GM21786 (cell line): ENCODE data around the gene PANK4.
"Not testable (repeated sequence)": the region's sequence is repeated elsewhere in the genome, so short reads cannot be mapped to it uniquely, and the experiment has no call there.

ENCODE experiments used
- ATAC-seq: cut with Tn5 transposase; IDR thresholded peaks from one replicate; pipeline ENCODE4 v1.9.1; 2021; ENCODE audit not compliant: unreplicated experiment

PANK4 gene

GRCh38 chr1:2466958-2467554 is 59.3 kb downstream of the PANK4 start:
- ATAC-seq = no peak

GRCh38 chr1:2466270-2466665 is 60.1 kb downstream of the PANK4 start:
- no peak for ATAC-seq

DNA sequence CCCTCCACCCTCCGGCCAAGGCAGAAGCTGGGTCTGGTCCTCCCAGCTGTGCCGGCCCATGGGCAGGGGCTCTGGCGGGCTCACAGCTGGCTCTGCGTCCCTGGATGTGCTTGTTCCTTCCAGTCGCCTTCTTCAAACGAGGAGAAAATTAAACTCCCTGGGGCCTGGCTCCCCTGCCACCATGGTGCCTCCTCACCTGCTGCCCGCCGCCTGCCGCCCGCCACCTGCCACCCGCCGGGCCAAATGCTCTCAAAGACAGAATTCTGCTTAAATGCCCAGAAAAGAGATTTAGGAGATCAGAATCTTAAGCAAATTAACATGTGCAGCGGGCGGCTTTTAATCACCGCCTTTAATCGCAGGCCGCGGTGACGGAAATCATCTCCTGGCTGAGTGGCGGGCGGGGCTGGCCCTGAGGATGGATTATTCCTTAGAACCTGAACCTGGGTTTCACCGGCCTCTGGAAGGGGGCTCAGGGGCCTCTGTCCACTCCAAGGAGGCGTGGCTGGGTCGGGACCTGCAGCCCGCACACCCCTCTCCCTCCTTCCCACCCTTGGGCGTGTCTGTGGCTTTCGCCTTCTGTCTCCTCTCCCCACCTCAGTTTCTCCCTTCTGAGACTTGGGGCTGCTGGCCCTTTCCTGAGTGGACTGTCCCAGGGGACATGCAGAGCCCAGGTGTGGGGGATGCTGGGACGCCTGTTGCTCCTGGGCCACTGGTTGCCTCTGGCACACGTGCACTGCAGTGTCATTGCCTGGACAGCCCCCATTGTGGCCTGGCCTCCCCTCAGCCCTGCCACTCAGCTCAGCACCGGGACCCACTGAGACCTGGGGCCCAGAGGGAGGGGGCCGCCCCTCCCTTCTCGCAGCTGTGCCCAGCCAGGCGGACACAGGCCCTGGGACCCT is 60.8 kb downstream of the PANK4 start:
- ATAC-seq = no peak

- no peak for ATAC-seq
These were observed 63.0 kb downstream of the PANK4 start for GRCh38 chr1:2463396-2463795.

GRCh38 chr1:2462819-2463218 is 63.6 kb downstream of the PANK4 start:
- no peak for ATAC-seq

DNA sequence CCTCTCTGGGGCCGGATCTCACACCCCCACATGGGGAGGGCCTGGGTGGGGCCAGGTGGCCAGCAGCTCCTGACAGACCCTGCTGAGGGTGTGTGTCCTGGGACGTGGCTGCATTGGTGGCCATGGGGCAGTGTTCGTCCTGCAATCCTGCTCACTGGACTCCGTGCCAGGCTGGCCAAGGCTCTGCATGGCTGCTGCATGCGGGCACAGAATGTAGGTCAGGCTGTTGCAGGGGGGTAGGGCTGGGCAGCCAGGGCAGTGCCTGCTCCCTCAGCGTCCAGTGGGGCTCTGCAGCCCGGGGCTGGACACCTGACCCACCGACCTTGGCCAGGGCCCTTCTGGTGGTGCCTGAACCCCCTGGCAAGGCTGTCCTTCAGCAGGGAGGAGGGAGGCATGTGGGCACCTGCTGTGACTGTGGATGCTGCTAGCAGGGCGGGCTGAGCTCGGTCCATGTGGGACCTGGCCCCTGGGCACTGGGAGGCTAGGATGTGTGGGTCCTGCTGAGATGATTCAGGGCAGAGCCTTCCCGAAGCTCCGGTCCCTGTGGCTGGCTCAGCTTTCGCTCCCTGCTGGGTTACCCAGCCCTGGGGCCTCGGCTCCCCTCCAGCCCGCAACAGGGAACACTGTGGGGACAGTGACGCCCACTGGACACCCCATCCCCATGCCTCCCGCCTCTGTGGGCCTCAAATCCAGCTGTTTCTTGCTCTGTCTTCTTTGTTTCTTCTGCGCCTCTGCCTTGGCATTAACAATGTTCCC is 65.2 kb downstream of the PANK4 start:
- no peak for ATAC-seq

- no peak for ATAC-seq
These were observed 66.2 kb downstream of the PANK4 start for GRCh38 chr1:2460203-2460602.

DNA sequence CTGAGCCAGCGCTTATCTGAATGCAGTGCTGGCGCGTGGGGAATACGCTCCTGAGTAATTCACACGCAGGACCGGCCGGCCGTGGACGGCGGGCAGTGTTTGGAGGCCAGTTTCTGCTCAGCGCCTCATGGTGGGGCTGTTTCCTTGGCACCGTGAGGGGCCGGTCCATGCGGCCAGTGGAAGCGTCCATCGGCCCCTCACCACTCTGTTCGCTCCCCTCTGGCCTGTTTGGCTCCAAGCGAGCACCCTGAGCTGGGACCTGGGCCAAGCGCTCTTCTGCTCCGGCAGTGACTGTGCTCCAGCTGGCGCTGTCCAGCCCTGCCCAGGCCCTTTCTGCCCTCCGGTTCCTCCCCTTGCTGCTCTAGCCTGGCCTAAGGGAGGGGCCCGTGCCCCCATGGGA is 66.6 kb downstream of the PANK4 start:
- no peak for ATAC-seq

- ATAC-seq = not testable (repeated sequence)
These were observed 67.2 kb downstream of the PANK4 start for GRCh38 chr1:2459102-2459753.

DNA sequence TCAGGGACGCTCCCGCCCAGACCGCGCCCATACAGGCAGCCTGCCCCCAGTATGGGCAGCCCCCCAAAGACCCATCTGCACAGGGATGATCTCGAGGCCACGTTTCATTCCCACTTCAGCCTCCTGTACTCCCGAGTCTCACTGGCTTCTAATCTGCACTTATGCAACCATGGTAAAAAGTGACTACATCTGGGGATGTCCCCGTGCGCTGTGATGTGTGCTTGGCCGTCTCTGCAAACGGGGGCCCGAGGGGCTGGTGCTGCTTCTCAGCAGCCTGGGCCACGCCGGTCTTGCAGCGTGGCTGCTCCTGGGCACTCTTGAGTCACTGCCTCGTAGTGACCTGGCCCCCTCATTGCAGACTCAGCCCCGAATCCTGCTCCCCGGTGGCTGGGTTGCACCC is 67.7 kb downstream of the PANK4 start:
- no peak for ATAC-seq
